Endothelial cell of umbilical vein (primary cell): ENCODE results near the gene RC3H1. TPM values are rescaled to one million over a fixed set of nuclear protein-coding genes. Genes with fewer than 3 reads are reported as not detected.

Experiments used
- BruUV-seq: library from RNA; stranded (reverse); fragments of 400-500 nt; replicated peaks from 2 replicates; lab custom pipeline; 2021; lab: Mats Ljungman, UMichigan
- CTCF ChIA-PET: fragments of 300-600, 350-600 bp; sonication (Branson Sonifier 250); formaldehyde crosslinking; loops from one replicate; lab custom pipeline; 2021; ENCODE audit warnings: antibody characterized with exemption, inconsistent platforms; lab: Charles Lee
- POLR2A ChIA-PET: fragments of 300-600, 350-600 bp; sonication (Branson Sonifier 250); formaldehyde crosslinking; loops from one replicate; lab custom pipeline; 2021; ENCODE audit warnings: antibody characterized with exemption, inconsistent platforms; lab: Charles Lee
- DNase-seq: peaks from one replicate; pipeline ENCODE4 v3.0.0-alpha.2; 2011; ENCODE audit warnings: low read depth, low spot score
- FAIRE-seq: peaks from 2 replicates; lab custom pipeline; 2011; peaks lifted over from hg19 to GRCh38; lab: Jason Lieb, UNC
- H2AFZ ChIP-seq: 2 replicates; pipeline ENCODE4 v1.6.0; 2012; ENCODE audit warnings: low read depth, low read length, control low read depth, inconsistent platforms
- H3K27ac ChIP-seq: 2 replicates; pipeline ENCODE4 v1.5.1; 2011; ENCODE audit warnings: low read depth, mild to moderate bottlenecking, control low read depth, low read length, moderate library complexity; ENCODE audit not compliant: insufficient read depth
- H3K27me3 ChIP-seq, 2 experiments: 2 replicates each; pipeline versions ENCODE4 v1.6.0 to v1.6.1; 2011; ENCODE audit warnings: low read length in 2 of 2, mixed read lengths in 1 of 2; ENCODE audit not compliant: control insufficient read depth in 2 of 2, insufficient read depth in 2 of 2
- H3K36me3 ChIP-seq, 2 experiments: 2 replicates in 1 of 2; 3 replicates in 1 of 2; pipeline ENCODE4 v1.5.1; 2011; ENCODE audit warnings: low read length in 2 of 2, mild to moderate bottlenecking in 1 of 2, moderate library complexity in 1 of 2; ENCODE audit not compliant: control insufficient read depth in 2 of 2, insufficient read depth in 2 of 2; ENCODE audit errors: extremely low read depth in 1 of 2
- H3K4me1 ChIP-seq: 3 replicates; pipeline ENCODE4 v1.5.1; 2011; ENCODE audit warnings: mild to moderate bottlenecking, low read length; ENCODE audit not compliant: control insufficient read depth, insufficient read depth; ENCODE audit errors: extremely low read depth
- H3K4me2 ChIP-seq: 2 replicates; pipeline ENCODE4 v1.6.1; 2011; ENCODE audit warnings: low read length, control low read depth, mixed read lengths; ENCODE audit not compliant: insufficient read depth
- H3K4me3 ChIP-seq, 3 experiments: fragments of 200-600 bp in 1 of 3; sonication (generic), shearing (Covaris generic) in 1 of 3; replicated peaks in 1 of 3; 2 replicates each; pipeline ENCODE4 v1.5.1; 2011 to 2016; ENCODE audit warnings: control low read depth in 3 of 3, low read length in 3 of 3, mild to moderate bottlenecking in 2 of 3, inconsistent platforms in 1 of 3, low read depth in 1 of 3, moderate library complexity in 1 of 3; ENCODE audit not compliant: insufficient read depth in 1 of 3
- H3K79me2 ChIP-seq: 2 replicates; pipeline ENCODE4 v1.6.0; 2012; ENCODE audit warnings: low read length, inconsistent platforms; ENCODE audit not compliant: control insufficient read depth, insufficient read depth
- H3K9ac ChIP-seq: replicated peaks from 2 replicates; pipeline ENCODE3; 2011; ENCODE audit warnings: low read length, control low read depth; ENCODE audit not compliant: insufficient read depth; ENCODE audit errors: extremely low read depth
- H3K9me1 ChIP-seq: replicated peaks from 3 replicates; pipeline ENCODE4 v1.6.0; 2011; ENCODE audit warnings: mild to moderate bottlenecking, low read length; ENCODE audit not compliant: control insufficient read depth, insufficient read depth; ENCODE audit errors: extremely low read depth
- H3K9me3 ChIP-seq: replicated peaks from 2 replicates; pipeline ENCODE4 v1.5.1; 2012; ENCODE audit warnings: low read length, inconsistent platforms; ENCODE audit not compliant: control insufficient read depth, insufficient read depth
- H4K20me1 ChIP-seq: replicated peaks from 2 replicates; pipeline ENCODE3; 2011; ENCODE audit warnings: mild to moderate bottlenecking, low read length; ENCODE audit not compliant: control insufficient read depth, insufficient read depth; ENCODE audit errors: extremely low read depth
- CTCF ChIP-seq, 2 donors: IDR thresholded peaks; 1 replicate in 1 of 2; 2 replicates in 1 of 2; pipeline ENCODE4 v1.5.1; 2011; ENCODE audit warnings: low read length in 2 of 2, mild to moderate bottlenecking in 2 of 2, moderate library complexity in 2 of 2, control low read depth in 1 of 2, inconsistent platforms in 1 of 2, low read depth in 1 of 2; ENCODE audit not compliant: insufficient read depth in 1 of 2; ENCODE audit errors: extremely low read depth in 1 of 2
- EZH2 ChIP-seq: IDR thresholded peaks from 2 replicates; pipeline ENCODE4 v1.6.1; 2012; ENCODE audit warnings: borderline replicate concordance, low read depth, mild to moderate bottlenecking, moderate library complexity, low read length, inconsistent platforms; ENCODE audit not compliant: severe bottlenecking
- FOS ChIP-seq: IDR thresholded peaks from 2 replicates; pipeline ENCODE4 v1.6.1; 2011; ENCODE audit warnings: mild to moderate bottlenecking, low read length, moderate library complexity, borderline replicate concordance; ENCODE audit not compliant: insufficient read depth
- GATA2 ChIP-seq: IDR thresholded peaks from 2 replicates; pipeline ENCODE4 v1.7.0; 2011; ENCODE audit warnings: low read depth, mild to moderate bottlenecking, moderate library complexity, mixed read lengths, low read length; ENCODE audit not compliant: insufficient read length, insufficient read depth
- JUN ChIP-seq: IDR thresholded peaks from 2 replicates; pipeline ENCODE4 v1.6.1; 2011; ENCODE audit warnings: borderline replicate concordance, low read depth; ENCODE audit not compliant: insufficient read length, insufficient read depth
- MAX ChIP-seq: IDR thresholded peaks from 2 replicates; pipeline ENCODE4 v1.6.1; 2011; ENCODE audit not compliant: insufficient read depth, insufficient read length
- MYC ChIP-seq: IDR thresholded peaks from one replicate; pipeline ENCODE4 v1.6.1; 2011; ENCODE audit warnings: mild to moderate bottlenecking, low read depth, low read length
- POLR2A ChIP-seq: IDR thresholded peaks from 2 replicates; pipeline ENCODE4 v1.6.1; 2012; ENCODE audit warnings: low read depth, mild to moderate bottlenecking, control low read depth, low read length
- POLR2AphosphoS5 ChIP-seq: IDR thresholded peaks from 2 replicates; pipeline ENCODE4 v1.6.1; 2012; ENCODE audit warnings: low read depth, mild to moderate bottlenecking, control low read depth, low read length, moderate library complexity; ENCODE audit not compliant: insufficient read depth
- dilution Hi-C: fragments of 300-500 bp; cut with MboI; formaldehyde crosslinking; loops from one replicate; pipeline ENCODE4 v1.15.0; 2019; ENCODE audit warnings: low sequenced_read_pairs; ENCODE audit not compliant: extremely low pct_ligation_motif_present
- intact Hi-C: fragments of 100-400 bp; cut with micrococcal nuclease; formaldehyde crosslinking; loops from one replicate; pipeline ENCODE4 v1.10.0; 2022
- polyA plus RNA-seq, 4 experiments: library from polyadenylated mRNA; depleted of rRNA in 3 of 4; stranded (reverse) in 3 of 4; unstranded in 1 of 4; fragments of >200 nt; gene quantifications; 2 replicates each; pipeline versions ENCODE4 v1.2.1 to v1.2.3, GENCODE V29; 2011 to 2012; ENCODE audit warnings: missing spikeins in 1 of 4
- total RNA-seq: library from RNA; stranded (reverse); gene quantifications from 2 replicates; pipeline ENCODE4 v1.2.3, GENCODE V29; 2021

The RC3H1 gene
- total and polyA plus RNA-seq, 2 donors (not counting 3 experiments of a cell fraction or from before 2014, with no cell fraction given) = 7.0 to 41.4 TPM

- H3K4me2 ChIP-seq = no peak overlapping the region
- no peak overlapping the region for H3K9ac ChIP-seq
- ChIA-PET POLR2A (no interaction called here), CTCF (no interaction called here)
- FAIRE-seq (no peak), DNase-seq (no peak)
- H3K27ac ChIP-seq = no peak overlapping the region
- no peak overlapping the region for H2AFZ ChIP-seq
- peaks cover 22% of the 10 kb centered on the region for H4K20me1 ChIP-seq
- TF ChIP-seq POLR2AphosphoS5 (no peak), POLR2A (no peak), GATA2 (no peak), FOS (no peak), JUN (no peak), EZH2 (no peak), CTCF (IDR thresholded peaks at IDR 0.05; ENCODE audit: extremely low read depth in 1 of 2, insufficient read depth in 1 of 2, low read depth in 1 of 2, low read length in 2 of 2) (no peak), MYC (no peak), MAX (no peak)
- intact Hi-C loops (no loop called here), dilution Hi-C loops (no loop called here)
- H3K79me2 ChIP-seq = peaks cover 94% of the 10 kb centered on the region
- BruUV-seq = no TSS peak
- no peaks in the 10 kb centered on the region for H3K9me1 ChIP-seq
- no peaks in the 10 kb centered on the region for H3K9me3 ChIP-seq
- no peaks in the 10 kb centered on the region for H3K27me3 ChIP-seq
- H3K36me3 ChIP-seq = no peaks in the 10 kb centered on the region
- H3K4me3 ChIP-seq = no peak overlapping the region
- peaks cover 3% of the 10 kb centered on the region for H3K4me1 ChIP-seq
Measured at GRCh38 chr1:174013864-174014418, 8.2 kb downstream of the RC3H1 start.
